GM21786 (cell line): ENCODE measurements around the gene METTL25.
A peak's percentile ranks its signal among the peaks of the same experiment; 100 is the strongest.

Experiments
- ATAC-seq: cut with Tn5 transposase; IDR thresholded peaks from one replicate; pipeline ENCODE4 v1.9.1; 2021; ENCODE audit not compliant: unreplicated experiment

The METTL25 gene

DNA sequence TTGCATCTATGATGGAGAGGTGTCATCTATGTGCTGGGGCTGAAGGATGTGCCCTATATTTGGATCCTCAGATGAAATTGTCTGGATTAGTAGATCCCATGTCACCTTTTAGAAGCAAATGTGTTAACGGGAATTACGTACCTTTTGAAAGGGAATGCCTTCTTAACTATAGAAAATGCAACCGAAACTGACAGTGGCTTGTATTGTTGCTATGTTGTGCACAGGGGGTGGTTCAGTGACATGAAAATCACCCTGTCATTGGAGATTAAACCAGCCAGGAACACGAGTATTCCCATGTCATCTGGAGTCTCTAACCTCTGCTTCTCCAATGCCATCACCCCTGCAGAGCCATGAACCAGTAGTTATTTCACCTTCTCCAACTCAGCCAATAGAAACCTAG, 110.2 kb downstream of the METTL25 start:
- no peak for ATAC-seq

DNA sequence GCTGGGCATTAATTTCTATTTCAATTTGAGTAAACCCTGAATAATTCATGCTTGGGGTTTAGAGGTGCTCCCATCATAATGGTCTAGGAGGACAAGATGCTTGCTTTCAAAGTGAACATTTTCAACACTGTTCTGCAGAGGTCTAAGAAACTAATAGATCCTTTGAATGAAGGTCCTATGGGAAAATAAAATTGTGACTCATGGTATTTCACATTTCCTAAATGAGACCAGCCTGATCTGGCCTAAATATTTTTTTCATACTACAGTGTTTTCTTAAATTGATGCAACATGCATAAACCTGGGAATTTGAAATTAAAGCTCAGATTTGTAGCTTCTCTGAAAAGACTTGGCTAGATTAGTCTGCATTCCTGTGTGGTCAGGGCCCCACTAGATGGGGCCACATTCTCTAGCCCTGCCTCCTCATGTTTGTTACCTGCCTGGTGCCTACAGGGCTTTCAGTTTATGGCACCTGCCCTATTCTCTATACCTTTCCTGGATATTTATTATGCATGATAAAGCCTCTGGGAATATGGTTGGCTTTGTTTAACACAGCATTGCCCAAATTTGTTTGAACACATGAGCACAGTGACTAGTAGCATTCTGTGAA, 112.7 kb downstream of the METTL25 start:
- no peak for ATAC-seq

DNA sequence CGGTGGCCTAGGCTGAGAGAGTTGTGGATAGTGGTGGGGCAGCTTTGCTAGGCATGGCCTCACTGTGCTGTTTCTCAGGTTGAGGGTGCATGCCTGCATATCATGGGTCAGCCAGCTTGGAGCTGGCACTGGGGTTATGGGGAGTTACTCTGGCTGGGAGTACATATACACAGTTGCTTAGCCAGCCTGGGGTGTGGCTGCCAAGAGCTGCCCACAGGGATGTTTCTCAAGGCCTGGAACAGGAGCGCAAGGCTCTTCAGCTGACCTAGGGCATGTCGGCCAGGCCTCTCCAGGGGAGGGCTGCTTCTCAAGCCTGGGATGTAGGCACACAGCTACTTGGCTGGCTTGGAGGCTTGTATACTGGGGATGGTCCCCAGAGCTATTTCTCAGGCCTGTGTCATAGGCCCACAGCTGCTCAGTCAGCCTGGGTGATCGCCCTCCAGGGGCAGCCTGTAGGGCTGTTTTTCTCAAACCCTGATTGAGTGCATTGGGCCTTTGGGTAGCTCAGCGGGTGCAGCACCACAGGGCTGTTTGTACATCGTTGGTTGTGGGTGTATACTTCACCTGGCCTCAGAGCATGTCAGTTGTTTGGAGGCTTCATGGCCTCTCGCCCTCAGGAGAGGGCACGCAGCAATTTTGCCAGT, 114.9 kb downstream of the METTL25 start:
- ATAC-seq = no peak

DNA sequence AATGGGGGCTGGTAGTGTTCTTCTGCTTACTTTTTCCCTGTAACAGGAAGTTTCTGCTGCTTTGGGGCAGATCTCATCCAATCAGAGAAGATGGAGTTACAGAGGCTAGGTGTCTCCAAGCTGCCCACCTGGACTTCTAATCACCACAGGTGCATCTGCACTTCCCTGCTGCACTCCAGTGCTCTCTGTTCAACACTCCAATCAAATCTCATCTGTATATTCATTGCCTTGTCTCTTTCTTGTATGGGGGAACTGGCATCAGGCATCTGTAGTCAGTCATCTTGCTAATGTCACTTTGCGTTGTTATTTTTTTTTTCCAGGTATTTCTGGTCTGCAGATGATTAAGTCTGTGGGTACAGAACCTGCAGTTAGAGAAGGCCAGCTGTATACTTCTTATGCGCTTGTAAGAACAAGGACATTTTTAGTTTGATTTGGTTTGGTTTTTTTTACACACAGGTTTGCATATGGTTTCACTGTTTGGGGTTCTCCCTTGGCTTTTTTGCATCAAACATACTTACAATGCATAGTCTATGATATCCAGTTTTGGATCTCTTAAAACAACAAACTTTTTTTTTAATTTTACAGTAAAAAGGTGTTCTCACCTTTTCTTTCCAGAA, 116.0 kb downstream of the METTL25 start:
- ATAC-seq = peak; percentile 88

DNA sequence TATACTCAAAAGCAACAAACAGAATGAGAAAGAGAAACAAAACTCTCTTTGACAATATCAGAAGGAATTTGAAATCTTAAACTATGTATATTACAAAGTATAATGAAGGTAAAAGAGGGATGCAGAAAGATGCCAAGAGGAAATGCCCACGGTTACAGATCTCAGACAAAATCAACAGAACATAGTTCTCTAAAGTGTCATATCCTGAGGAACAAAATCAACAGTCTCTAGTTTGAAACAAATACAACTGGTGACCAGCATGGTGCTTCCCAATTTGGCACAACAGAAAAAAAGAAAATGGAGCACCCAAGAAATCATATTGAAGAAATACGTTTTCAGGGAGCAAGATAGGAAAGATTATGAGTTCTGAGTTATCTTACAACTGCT, 116.5 kb downstream of the METTL25 start:
- ATAC-seq = peak; percentile 8

DNA sequence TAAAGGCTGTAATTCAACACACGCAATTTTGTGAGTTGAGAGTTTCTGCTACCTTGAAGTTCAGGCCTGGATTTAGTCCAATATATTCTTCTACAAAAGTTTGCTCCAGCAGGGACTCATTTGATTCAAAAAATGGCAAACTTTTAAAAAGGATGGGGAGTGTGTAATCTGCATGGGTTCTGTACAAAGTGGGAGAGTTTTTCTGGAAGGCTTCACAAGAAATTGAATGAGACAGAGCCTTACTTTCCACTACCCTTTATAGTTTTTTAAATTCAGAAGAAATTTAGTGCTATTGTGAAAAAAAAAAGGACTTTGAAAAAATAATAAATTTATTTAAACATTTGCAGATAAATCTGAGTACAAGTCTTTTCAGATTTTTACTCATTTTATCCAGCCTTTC, 116.9 kb downstream of the METTL25 start:
- ATAC-seq = no peak

DNA sequence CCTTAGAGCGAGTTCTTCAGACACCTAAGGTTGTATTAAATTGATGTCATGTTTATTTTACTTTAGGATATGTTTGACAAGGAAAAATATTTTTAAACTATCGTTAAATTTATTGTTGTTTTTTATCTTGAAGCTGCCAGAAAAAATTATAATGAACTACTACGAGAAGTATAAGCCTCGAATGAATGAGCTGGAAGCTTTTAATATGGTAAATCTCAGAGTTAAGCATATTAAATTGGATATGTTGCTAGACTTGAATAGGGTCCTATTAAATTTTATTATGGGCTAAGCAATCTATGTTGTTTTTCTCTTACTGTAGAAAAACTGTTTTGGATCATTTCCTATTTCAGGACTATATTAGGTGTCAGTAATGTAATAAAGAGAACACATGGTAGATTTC, 118.2 kb downstream of the METTL25 start:
- ATAC-seq = no peak

DNA sequence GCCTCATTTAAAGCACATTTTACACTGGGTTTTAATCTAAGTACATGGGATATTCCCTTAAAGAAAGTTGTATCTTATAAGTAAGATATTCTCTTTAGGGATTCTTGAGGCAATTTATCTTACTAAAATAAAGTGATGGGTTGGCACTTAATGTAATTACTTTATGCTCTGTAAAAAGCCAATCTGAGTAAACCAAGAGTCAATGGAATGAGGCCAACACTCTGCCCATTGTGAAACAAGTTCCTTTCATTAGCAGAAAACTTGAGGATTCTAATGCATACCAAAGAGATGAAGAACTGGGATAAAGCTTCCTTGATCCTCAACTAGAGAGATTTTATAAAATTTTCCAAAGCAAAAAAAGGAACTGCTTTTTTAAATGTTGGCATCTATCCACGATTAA, 121.2 kb downstream of the METTL25 start:
- no peak for ATAC-seq

DNA sequence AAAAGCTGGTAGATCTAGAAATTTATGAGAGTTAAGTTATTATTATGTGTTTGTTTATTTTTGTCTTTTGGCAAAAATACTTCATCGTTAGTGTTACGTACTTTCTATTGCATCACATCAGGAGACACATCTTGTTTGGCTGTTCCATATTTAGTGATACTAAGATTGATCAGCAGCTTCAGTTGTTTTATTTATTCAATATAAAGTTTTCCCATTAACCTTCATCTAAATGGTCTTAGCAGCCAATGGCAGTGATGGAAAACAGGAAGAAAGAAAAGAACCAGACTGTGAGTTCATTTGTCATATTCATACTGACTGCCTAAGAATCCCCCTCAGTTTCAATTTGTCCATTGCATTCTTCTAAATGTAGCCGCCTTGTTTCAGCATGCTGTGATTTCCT, 122.3 kb downstream of the METTL25 start:
- ATAC-seq = no peak

DNA sequence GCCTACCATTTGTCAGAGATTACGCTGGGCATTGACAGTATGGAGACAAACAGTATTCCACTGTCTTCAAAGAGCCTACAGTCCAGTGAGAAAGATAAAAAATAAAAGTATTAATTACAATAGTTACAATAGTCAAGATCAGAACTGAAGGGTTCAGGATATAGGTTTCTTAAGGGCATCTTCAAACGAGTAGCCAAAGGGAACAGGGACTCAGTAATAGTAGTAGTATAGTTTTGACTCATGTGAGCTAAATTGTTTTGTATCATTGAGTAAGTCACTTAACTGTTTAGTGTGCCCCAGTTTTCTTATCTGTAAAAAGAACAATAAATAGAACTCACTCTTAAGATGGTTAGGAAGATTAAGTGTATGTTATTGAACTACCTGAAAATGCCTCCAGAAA, 123.6 kb downstream of the METTL25 start:
- ATAC-seq = no peak

DNA sequence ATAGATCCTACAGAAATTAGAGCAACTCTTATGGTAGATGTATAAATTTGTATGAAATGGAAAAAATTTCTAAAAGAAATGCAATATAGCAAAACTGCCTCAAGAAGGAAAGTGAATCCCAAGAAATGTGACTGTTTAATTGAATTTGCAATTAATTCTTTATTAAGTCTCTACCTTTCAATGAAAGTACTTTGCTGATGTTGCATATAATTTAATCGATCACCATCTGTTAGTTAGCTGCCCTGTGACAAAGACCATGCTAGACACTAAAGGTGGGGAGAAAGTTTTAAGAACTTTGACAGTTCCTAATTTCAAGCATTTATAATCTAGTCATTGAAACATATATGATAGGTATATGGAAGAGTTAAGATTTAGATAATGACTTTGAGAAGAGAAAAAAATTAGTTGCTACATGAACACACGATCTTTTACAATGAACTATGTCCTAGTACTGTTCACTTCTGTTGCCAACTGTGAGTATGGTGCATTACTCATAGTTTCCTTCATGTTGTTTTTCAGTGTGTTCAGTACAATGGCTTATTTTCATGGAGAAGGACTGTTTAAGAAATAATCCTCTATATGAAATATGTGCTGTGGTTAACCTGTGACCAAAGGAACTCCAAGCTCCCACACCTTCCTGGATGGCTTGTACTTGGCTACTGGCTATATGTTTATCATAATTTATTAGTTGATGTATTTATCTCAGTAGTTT, 128.4 kb downstream of the METTL25 start:
- no peak for ATAC-seq

DNA sequence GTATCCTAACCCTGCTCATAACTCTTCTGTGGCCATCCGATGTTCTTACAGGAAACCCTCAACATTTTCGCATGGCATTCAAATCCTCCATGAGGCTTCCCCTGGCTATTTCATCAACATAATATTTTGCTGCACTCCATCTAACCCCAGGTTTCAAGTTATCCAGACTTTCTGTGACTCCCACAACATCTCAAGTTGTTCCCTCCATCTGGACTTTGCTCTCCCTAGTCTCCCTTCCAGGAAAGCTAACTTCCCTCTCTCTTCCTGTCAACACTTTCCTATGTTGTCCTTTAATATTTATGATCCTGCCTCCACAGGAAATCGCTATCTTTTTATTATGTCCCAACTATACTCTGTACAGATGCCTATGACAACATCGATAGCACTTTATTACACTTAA, 146.1 kb downstream of the METTL25 start:
- no peak for ATAC-seq

DNA sequence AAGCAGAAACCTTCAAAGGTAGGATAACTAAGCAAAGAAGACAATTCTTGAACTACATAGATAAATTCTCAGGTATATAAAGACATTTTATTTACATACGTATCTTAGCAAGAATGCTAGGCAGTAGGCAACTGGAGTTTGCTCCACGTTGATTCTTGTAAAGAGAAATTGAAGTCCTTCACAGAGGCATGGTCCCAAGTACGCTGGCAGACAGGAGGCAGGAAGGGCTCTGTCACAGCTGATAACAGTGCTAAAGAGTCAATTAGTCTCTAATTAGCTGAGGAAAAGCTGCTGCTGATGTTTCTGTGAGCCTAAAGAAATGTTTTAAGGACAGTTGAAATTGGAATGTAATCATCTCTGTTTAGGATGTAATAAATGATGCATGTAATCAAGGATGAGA, 146.8 kb downstream of the METTL25 start:
- ATAC-seq = no peak

DNA sequence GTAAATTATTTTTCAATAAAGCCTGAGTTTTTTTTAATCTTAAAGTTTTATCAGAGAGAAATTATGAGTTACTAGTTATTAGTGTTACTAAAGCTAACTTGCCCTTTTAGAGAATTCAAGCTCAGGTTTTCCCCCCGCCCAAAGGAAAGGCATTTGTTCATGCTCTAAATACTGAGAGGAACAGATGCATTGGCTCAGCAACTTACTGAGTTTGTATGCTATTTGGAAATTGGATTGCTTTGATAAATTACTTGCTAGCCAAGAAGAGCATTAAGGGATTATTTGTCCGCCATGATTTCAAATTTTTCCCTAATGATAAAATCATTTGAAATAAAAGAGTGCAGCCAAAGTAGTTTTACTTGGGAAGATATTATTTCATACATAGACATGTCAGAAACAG, 149.4 kb downstream of the METTL25 start:
- ATAC-seq = no peak

DNA sequence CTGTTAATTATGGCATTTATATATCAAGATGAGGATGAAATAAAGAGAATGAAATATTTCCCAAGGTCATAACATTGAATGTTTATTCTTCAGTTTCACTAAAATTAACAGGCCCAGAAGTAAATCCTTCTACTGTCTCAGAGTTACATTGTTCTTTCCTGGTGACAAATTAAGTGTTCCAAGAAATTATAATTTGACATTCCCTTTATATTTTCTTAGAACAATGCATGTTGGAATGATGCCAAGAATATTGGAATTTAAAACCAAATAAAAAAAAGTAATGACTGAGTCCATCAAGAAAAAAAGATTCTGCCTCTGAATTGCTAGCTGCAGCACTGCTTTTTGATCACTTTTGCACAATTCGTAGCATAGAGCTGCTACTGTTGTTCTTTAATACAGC, 152.1 kb downstream of the METTL25 start:
- no peak for ATAC-seq

DNA sequence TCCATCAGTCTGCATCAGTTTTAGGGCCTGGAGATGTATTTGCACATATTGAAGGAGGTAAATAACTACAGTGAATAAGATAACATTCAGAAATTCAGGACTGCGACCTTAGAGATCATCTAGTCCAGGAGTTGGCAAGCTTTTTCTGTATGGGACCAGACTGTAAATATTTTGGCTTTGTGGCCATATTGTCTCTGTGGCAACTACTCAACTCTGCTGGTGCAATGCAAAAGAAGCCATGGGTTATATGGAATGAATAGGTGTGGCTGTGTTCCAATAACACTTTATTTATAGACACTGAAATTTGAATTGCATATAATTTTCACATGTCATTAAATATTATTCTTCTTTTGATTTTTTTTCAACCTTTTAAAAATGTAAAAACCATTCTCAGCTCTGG, 156.6 kb downstream of the METTL25 start:
- no peak for ATAC-seq

DNA sequence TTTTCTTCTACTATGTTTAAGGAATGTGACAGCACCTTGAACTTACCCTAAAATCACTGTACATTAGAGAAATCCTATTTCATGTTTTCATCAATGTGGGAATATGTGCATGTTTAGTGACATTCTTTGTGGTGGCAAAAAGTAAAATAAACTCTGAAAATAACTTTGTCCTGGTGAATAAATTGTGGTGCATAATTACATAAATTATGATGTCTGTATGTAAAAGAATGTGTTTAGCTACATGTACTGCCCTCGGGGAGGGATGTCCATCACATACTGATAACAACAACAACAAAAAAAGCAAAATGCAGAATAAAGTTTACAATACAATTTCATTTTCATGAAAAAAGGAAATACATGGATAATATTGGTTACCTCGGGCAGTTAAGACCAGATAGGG, 157.3 kb downstream of the METTL25 start:
- ATAC-seq = no peak

DNA sequence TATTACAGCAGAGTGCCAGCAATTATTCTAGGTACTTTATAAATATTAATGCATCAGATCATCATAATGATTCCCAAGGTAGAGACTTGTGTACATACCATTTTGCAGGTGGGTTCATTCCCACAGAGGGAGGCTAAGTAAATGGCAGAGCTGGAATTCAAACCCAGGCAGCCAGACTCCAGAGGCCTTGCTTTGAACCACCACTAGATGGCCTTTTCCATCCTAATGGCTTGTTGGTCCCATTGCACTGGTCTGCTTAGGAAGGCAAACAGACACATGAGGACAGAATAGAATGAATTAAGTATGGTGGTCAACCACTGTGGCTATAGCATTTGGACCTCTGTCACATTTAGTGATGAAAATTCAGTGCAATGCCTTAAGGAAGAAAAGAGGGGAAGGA, 158.7 kb downstream of the METTL25 start:
- peak; percentile 80 for ATAC-seq

DNA sequence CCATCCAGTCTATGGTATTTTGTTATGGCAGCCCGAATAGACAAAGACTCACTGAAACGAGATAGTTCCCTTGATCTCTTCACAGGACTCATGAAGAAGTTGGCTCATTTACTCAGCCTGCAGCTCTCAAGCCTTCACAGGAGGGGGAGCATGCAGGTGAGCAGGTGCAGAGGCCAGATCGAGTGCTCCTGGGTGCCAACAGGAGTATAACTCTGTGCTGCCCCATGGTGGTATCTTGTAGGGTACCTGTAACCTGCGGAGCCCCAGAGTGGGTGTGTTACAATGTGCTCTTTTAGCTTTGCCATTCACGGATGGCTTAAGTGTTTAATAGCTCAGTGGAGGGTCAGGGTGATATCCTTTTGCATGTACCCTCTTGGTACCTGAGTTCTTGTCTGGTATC, 159.5 kb downstream of the METTL25 start:
- ATAC-seq = no peak

DNA sequence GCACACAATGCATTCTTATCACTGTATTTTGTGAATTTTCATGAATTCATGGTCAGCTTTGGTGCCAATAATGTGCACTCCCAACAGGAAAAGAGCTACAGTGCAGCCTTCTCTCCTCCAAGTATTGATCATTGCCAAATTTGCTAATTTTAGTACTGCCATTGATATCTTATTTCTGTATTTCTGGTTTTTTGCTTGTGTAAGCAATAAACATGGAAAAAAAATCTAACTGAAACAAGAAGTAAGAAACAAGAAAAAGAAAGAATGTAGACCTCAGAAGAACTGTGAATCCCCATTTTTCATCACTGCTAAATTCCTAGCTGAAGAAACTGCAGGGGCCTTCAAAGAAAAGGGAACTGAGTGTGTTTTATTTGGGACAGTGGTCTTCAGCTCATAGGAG, 161.2 kb downstream of the METTL25 start:
- ATAC-seq = no peak

DNA sequence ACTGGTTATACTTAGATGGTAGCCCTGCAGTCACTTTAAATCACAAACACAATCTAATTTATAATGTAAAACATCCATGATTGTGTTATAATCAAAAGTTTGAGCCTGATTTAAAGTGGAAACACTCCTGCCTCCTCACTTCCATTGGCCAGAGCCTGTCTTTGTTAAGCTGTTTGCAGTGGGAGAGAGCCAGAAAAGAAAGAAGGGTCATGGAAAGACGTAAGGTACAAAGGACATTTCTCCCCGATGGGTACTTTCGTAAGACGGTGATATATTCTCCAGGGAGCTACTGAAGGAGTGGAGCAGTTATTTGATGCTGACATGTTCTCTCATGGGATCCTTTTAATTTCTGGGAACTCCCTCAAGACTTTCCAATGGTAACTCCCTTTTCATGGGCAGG, 164.0 kb downstream of the METTL25 start:
- no peak for ATAC-seq

DNA sequence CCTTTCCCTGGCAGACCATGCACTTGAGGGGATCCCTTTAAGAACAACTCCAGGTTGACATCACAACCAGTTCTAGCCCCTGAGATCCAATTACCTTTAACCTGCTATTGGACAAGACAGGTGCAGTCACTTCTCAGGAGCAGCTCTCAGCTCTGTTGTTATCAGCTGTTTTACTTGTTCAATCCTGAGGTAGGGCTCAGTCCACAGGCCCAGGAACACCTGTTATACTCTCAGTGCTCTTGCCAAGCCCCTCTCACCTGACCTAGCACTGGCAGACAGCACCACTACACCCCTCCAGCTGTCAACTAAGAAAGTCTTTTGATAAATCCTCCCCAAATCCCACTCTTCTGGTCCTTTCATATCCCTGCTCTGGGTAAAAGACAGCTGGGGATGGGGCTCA, 164.4 kb downstream of the METTL25 start:
- no peak for ATAC-seq
